HEK293T (cell line): ENCODE data around the gene FSTL4.

Experiments used
- ARNT ChIP-seq: fragments of 450-650 bp; IDR thresholded peaks from 2 replicates; pipeline ENCODE4 v1.6.1; 2017; ENCODE audit warnings: mild to moderate bottlenecking
- BHLHE40 ChIP-seq: fragments of 450-650 bp; IDR thresholded peaks from 2 replicates; pipeline ENCODE4 v1.6.1; 2016; ENCODE audit warnings: mild to moderate bottlenecking, moderate library complexity, borderline replicate concordance
- ELF4 ChIP-seq: fragments of 450-650 bp; IDR thresholded peaks from 2 replicates; pipeline ENCODE4 v1.6.1; 2017; ENCODE audit warnings: antibody characterized with exemption
- FOXA1 ChIP-seq: fragments of 450-650 bp; IDR thresholded peaks from 2 replicates; pipeline ENCODE4 v1.6.1; 2016; ENCODE audit warnings: mild to moderate bottlenecking
- FOXK2 ChIP-seq: fragments of 450-650 bp; IDR thresholded peaks from 2 replicates; pipeline ENCODE4 v1.6.1; 2016; ENCODE audit warnings: mild to moderate bottlenecking
- FOXM1 ChIP-seq: fragments of 450-650 bp; IDR thresholded peaks from 2 replicates; pipeline ENCODE4 v1.6.1; 2017; ENCODE audit warnings: mild to moderate bottlenecking, borderline replicate concordance
- HDGF ChIP-seq: fragments of 450-650 bp; IDR thresholded peaks from 2 replicates; pipeline ENCODE4 v1.6.1; 2017; ENCODE audit warnings: antibody characterized with exemption, borderline replicate concordance
- L3MBTL2 ChIP-seq: fragments of 450-650 bp; conservative IDR thresholded peaks from 2 replicates; pipeline ENCODE4 v1.6.1; 2016; ENCODE audit warnings: mild to moderate bottlenecking
- LEF1 ChIP-seq: fragments of 450-650 bp; IDR thresholded peaks from 2 replicates; pipeline ENCODE4 v1.6.1; 2017; ENCODE audit warnings: mild to moderate bottlenecking, borderline replicate concordance
- NFRKB ChIP-seq: fragments of 450-650 bp; IDR thresholded peaks from 2 replicates; pipeline ENCODE4 v1.6.1; 2016; ENCODE audit warnings: mild to moderate bottlenecking, moderate library complexity
- SP1 ChIP-seq: fragments of 450-650 bp; IDR thresholded peaks from 2 replicates; pipeline ENCODE4 v1.6.1; 2017
- SUZ12 ChIP-seq: fragments of 450-650 bp; IDR thresholded peaks from 2 replicates; pipeline ENCODE4 v1.6.1; 2016; ENCODE audit warnings: mild to moderate bottlenecking
- ZNF384 ChIP-seq: fragments of 450-650 bp; IDR thresholded peaks from 2 replicates; pipeline ENCODE4 v1.6.1; 2016
- TF ChIP-seq, protein P1 (sequence below): fragments of 450-650 bp; IDR thresholded peaks from 2 replicates; pipeline ENCODE4 v1.6.1; 2016

DNA sequence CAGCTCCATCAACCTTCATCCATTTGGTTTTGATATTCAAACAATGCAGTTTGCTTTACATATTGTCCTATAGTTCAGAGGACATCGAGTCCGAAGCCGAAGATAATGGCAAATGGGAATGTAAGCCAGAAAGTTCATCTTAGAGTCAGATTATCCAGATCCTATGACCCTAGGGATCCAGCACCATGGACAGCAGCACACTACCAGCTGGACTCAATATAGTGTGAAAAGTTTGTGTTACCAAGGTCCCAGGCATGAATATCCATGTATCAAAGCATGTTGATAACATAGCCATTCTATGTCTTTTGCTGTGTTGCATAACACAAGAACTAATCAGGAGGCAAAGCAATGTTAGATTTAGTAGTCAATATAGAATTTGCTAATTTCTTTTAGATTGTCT lies 46.3 kb downstream of the FSTL4 start:
- TF ChIP-seq BHLHE40 (no peak), FOXA1 (no peak), NFRKB (no peak), FOXK2 (no peak), SP1 (no peak), ELF4 (no peak), LEF1 (no peak), FOXM1 (no peak), ARNT (no peak), ZNF384 (no peak), HDGF (no peak), L3MBTL2 (no peak), SUZ12 (no peak)
- TF ChIP-seq, protein P1, sequence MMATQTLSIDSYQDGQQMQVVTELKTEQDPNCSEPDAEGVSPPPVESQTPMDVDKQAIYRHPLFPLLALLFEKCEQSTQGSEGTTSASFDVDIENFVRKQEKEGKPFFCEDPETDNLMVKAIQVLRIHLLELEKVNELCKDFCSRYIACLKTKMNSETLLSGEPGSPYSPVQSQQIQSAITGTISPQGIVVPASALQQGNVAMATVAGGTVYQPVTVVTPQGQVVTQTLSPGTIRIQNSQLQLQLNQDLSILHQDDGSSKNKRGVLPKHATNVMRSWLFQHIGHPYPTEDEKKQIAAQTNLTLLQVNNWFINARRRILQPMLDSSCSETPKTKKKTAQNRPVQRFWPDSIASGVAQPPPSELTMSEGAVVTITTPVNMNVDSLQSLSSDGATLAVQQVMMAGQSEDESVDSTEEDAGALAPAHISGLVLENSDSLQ = no peak
